GM12865 (cell line): Measurements from ENCODE around the gene CREB5.

Source experiments
- DNase-seq: peaks from one replicate; pipeline ENCODE4 v3.0.0; 2010; ENCODE audit warnings: low read depth
- H3K4me3 ChIP-seq: 2 replicates; pipeline ENCODE4 v1.5.1; 2011; ENCODE audit warnings: mild to moderate bottlenecking, low read depth, low read length, control low read depth
- TF ChIP-seq, protein P1 (sequence below): IDR thresholded peaks from 2 replicates; pipeline ENCODE4 v1.5.1; 2011; ENCODE audit warnings: low read length, control low read depth, low read depth, inconsistent platforms; ENCODE audit not compliant: insufficient read depth; ENCODE audit errors: missing control alignments

CREB5 gene

DNA sequence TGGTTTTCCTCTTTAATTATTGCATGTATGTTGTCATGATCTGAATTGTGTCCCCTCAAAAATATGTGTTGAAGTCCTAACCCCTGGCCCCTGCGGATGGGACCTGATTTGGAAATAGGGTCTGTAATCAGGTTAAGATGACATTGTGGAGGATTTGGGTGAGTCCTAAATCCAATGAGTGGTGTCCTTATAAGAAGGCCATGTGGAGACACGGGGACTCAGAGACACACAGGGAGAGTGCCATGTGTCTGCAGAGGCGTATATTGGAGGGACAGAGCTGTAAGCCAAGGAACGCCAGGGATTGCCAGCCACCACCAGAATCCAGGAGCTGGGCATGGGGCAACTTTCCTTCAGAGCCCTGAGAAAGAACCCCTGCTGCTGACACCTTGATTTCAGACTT is 171.9 kb downstream of the CREB5 start:
- no peak for DNase-seq

DNA sequence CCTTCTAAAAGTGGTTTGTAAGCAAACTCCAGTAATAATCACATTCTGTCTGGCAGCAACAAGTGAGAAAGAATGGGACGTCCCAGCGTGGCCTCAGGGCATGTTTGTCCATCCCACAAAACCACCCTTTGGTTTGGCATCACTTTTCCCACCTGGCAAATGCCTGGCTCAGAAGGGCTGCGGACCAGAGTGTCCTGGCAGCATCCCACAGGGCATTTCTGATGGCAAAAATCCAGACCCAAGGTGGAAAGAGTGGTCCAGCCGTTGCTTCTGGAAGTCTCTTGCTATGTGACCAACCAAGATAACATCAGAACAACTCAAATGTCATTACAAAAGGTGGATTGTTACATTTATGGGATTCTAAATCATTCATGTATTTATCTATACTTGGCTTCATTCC is 174.4 kb downstream of the CREB5 start:
- H3K4me3 ChIP-seq: no peak overlapping the region
- no peak for DNase-seq
- TF ChIP-seq, protein P1, sequence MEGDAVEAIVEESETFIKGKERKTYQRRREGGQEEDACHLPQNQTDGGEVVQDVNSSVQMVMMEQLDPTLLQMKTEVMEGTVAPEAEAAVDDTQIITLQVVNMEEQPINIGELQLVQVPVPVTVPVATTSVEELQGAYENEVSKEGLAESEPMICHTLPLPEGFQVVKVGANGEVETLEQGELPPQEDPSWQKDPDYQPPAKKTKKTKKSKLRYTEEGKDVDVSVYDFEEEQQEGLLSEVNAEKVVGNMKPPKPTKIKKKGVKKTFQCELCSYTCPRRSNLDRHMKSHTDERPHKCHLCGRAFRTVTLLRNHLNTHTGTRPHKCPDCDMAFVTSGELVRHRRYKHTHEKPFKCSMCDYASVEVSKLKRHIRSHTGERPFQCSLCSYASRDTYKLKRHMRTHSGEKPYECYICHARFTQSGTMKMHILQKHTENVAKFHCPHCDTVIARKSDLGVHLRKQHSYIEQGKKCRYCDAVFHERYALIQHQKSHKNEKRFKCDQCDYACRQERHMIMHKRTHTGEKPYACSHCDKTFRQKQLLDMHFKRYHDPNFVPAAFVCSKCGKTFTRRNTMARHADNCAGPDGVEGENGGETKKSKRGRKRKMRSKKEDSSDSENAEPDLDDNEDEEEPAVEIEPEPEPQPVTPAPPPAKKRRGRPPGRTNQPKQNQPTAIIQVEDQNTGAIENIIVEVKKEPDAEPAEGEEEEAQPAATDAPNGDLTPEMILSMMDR: no peak

More for the DNA sequence above, 171.9 kb downstream of the CREB5 start:
- TF ChIP-seq, protein P1: no peak
- no peak overlapping the region for H3K4me3 ChIP-seq

DNA sequence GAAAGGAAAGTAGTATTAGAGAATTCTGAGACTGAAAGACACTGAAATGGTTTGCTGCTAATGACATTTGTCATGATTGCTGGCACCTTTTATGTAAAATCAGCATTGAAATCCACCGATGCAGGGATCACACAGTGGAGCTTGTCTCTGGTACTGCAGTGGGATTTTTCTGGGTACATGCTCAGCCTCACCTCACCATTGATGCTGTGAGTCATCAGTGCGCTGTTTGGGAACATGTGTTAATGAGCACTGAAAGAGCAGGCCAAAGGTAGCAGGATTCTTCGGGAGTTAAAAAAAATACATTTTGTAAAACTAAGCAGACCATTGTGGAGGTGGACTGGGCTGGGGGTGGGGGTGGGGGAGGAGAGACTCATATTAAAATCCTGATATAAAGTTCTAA is 174.9 kb downstream of the CREB5 start:
- TF ChIP-seq, protein P1: no peak
- DNase-seq: no peak
- no peak overlapping the region for H3K4me3 ChIP-seq

DNA sequence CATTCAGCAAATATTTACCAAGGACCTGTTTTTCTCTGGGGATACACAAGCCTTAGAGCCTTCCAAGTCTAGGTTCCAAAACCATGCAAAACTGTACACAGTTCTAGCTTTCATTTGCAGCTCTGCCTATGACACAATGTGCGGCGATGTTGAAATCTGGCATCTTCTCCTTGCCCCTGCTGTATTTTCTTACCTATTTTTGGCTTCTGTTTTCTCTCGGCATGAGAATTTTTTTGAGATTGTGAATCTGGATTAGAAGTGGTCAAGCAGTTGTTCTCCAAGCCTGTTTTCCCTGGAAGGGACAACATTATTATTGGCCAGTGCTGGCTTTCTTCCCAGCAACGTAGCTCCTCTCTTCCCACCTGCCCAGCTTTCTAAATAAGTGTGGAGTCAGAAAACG is 176.3 kb downstream of the CREB5 start:
- no peak for DNase-seq
- no peak overlapping the region for H3K4me3 ChIP-seq
- TF ChIP-seq, protein P1: no peak

DNA sequence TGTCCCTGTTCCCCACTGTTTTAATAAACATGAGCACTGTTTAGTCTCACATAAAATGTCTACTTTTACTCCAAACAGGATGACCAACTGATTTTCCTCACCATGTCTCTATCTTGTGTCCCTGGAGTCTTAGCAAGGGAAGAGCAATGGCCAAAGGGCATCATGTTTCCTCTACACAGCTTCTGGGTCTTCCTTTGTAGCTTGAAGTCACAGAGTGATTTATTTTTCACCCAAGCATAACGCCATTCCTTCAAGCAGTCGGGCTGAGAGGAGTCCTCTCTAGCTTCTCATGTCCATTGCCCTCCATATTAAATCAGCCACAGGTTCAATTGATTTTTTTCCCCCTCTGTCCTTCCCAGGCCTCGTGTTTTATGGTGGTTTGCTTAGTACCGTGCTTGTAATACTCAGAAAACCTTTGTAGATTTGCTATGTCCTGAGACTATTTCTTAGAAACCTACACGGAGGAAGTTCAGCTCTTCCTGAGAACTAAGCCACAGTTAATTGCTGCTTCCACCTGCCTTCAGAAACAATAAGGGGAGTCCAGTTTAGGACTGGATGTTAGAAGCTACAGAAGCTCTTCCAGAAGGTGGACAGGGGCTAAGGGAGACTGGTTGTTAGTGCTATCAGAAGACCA is 178.8 kb downstream of the CREB5 start:
- no peak overlapping the region for H3K4me3 ChIP-seq
- TF ChIP-seq, protein P1: no peak
- DNase-seq: no peak

DNA sequence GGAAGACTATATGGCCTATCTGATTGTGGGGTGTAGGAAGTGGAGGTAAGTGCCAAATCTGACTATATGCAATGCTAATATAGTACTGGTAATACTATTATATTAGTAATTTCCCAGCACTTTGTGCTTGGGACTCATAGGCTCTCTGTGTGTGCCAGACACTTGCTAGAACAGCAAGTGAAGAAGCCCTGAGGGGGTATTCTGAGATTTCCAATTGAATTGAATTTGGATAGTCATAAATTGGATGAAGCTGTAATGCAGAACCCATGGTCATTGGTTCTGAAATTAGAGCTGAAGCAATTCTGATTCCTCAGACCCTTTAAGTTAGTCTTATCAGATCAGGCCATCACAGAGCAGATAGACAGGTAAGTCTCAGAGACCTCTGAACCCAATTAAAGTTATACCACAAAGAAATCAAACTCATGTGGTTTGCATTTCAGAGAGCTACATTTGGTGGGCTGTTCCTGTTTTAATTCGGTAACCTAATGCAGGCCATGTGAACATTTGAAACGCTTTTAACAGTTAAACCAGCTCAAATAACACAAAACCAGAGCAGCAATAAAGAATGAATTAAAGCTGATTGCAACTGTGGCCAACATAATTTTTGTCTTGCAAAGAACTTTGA is 179.5 kb downstream of the CREB5 start:
- TF ChIP-seq, protein P1: no peak
- H3K4me3 ChIP-seq: no peak overlapping the region
- no peak for DNase-seq

DNA sequence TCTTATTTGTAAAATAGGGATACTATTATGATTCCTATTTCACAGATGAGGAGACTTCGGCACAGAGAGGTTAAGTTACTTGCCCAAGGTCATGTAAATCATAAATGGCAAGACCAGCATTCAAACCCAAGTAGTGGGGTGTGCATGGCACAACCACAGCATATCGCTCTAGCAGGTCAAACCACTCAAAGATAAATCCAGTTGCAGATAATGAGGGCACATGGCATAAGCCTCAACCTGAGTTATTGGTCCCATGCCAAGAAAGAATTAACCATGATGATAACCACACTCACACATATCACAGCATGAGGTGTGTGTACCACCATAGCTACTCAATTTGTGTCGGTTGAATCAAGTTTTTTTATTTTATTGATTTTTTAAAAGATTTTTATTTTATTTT is 180.5 kb downstream of the CREB5 start:
- TF ChIP-seq, protein P1: no peak
- no peak overlapping the region for H3K4me3 ChIP-seq
- DNase-seq: no peak
